K562 (cell line): ENCODE results near the gene SYT15. TPM values are rescaled to one million over a fixed set of nuclear protein-coding genes. Genes with fewer than 3 reads are reported as not detected.

Source experiments
- ATAC-seq: fragments of 200-7000 bp; cut with Tn5 transposase; 3 replicates; pipeline ENCODE4 v1.9.1; 2020; ENCODE audit warnings: moderate library complexity
- BruUV-seq: library from RNA; stranded (reverse); fragments of 400-500 nt; replicated peaks from 2 replicates; lab custom pipeline; 2021; lab: Mats Ljungman, UMichigan
- CTCF ChIA-PET: fragments of 300-600 bp; formaldehyde crosslinking; extraction: SDS; loops from one replicate; lab custom pipeline; 2021; ENCODE audit warnings: low intra/inter-chr PET ratio; lab: Yijun Ruan, JAX
- POLR2A ChIA-PET: fragments of 300-600, 350-650 bp; sonication (Branson Sonifier 250); formaldehyde crosslinking; extraction: SDS; loops from one replicate; lab custom pipeline; 2021; ENCODE audit warnings: antibody characterized with exemption, inconsistent platforms; lab: Yijun Ruan, JAX
- DNase-seq, 4 experiments: peaks; one replicate each; pipeline versions ENCODE4 v3.0.0 to v3.0.0-alpha.2; 2011 to 2018; ENCODE audit warnings: low spot score in 3 of 4, mixed read lengths in 3 of 4; ENCODE audit errors: extremely low read depth in 1 of 4
- FAIRE-seq: peaks from 2 replicates; lab custom pipeline; 2011; peaks lifted over from hg19 to GRCh38; lab: Jason Lieb, UNC
- H2AFZ ChIP-seq: 2 replicates; pipeline ENCODE4 v1.6.0; 2011; ENCODE audit warnings: low read depth, low read length, control low read depth, inconsistent platforms
- H3K27ac ChIP-seq: fragments of 200-600 bp; 3 replicates; pipeline ENCODE4 v1.8.0; 2011; ENCODE audit warnings: low read depth, mild to moderate bottlenecking, control low read depth, inconsistent platforms, low read length, moderate library complexity, mixed read lengths; ENCODE audit errors: extremely low read depth
- H3K27me3 ChIP-seq, 2 experiments: fragments of 300-600 bp in 1 of 2; 2 replicates in 1 of 2; 3 replicates in 1 of 2; pipeline versions ENCODE4 v1.6.0 to v1.8.0; 2011; ENCODE audit warnings: inconsistent platforms in 2 of 2, low read length in 2 of 2, mild to moderate bottlenecking in 1 of 2, mixed read lengths in 1 of 2, moderate library complexity in 1 of 2; ENCODE audit not compliant: control insufficient read depth in 2 of 2, insufficient read depth in 2 of 2
- H3K36me3 ChIP-seq: fragments of 300-600 bp; 3 replicates; pipeline ENCODE4 v1.8.0; 2011; ENCODE audit warnings: mild to moderate bottlenecking, low read length, inconsistent platforms; ENCODE audit not compliant: control insufficient read depth, insufficient read depth
- H3K4me1 ChIP-seq, 2 experiments: fragments of 200-600 bp in 1 of 2; replicated peaks in 1 of 2; 2 replicates in 1 of 2; 3 replicates in 1 of 2; pipeline versions ENCODE4 v1.5.1 to v1.8.0; 2011; ENCODE audit warnings: inconsistent platforms in 2 of 2, low read length in 2 of 2, mild to moderate bottlenecking in 1 of 2, mixed read lengths in 1 of 2, moderate library complexity in 1 of 2; ENCODE audit not compliant: control insufficient read depth in 2 of 2, insufficient read depth in 2 of 2
- H3K4me2 ChIP-seq: 2 replicates; pipeline ENCODE4 v1.6.1; 2011; ENCODE audit warnings: low read length, control low read depth, inconsistent platforms, mixed read lengths; ENCODE audit not compliant: insufficient read depth
- H3K4me3 ChIP-seq: fragments of 200-600 bp; sonication (generic), shearing (Covaris generic); 2 replicates; pipeline ENCODE4 v1.5.1; 2016; ENCODE audit warnings: control low read depth, inconsistent platforms
- H3K79me2 ChIP-seq: fragments of 200-600 bp; 3 replicates; pipeline ENCODE4 v1.8.0; 2011; ENCODE audit warnings: low read length, inconsistent platforms; ENCODE audit not compliant: control insufficient read depth, insufficient read depth
- H3K9ac ChIP-seq, 2 experiments: 2 replicates each; pipeline versions ENCODE4 v1.6.0 to v1.6.1; 2011; ENCODE audit warnings: low read depth in 2 of 2, low read length in 2 of 2, control low read depth in 1 of 2, inconsistent platforms in 1 of 2, mild to moderate bottlenecking in 1 of 2, mixed read lengths in 1 of 2; ENCODE audit not compliant: insufficient read depth in 1 of 2
- H3K9me1 ChIP-seq: one replicate; pipeline ENCODE4 v1.6.0; 2011; ENCODE audit warnings: inconsistent platforms, mild to moderate bottlenecking, low read length, moderate library complexity; ENCODE audit not compliant: control insufficient read depth, insufficient read depth
- H3K9me3 ChIP-seq: replicated peaks from 2 replicates; pipeline ENCODE4 v1.5.1; 2011; ENCODE audit warnings: low read depth, low read length, inconsistent platforms; ENCODE audit not compliant: control insufficient read depth, insufficient read depth
- H4K20me1 ChIP-seq: replicated peaks from 2 replicates; pipeline ENCODE4 v1.6.1; 2011; ENCODE audit warnings: low read length, inconsistent platforms, mixed read lengths; ENCODE audit not compliant: control insufficient read depth, insufficient read depth
- ARID1B ChIP-seq: fragments of 450-650 bp; IDR thresholded peaks from 2 replicates; pipeline ENCODE4 v1.6.1; 2016; ENCODE audit warnings: antibody characterized with exemption, mild to moderate bottlenecking, inconsistent platforms
- BMI1 ChIP-seq: fragments of 150-350 bp; IDR thresholded peaks from 2 replicates; pipeline ENCODE4 v1.6.1; 2014; ENCODE audit warnings: low read length
- BRF2 ChIP-seq: IDR thresholded peaks from 3 replicates; pipeline ENCODE4 v1.6.1; 2011; ENCODE audit warnings: borderline replicate concordance, mild to moderate bottlenecking; ENCODE audit not compliant: insufficient read length, insufficient read depth
- EP300 ChIP-seq: IDR thresholded peaks from 2 replicates; pipeline ENCODE4 v1.6.1; 2012; ENCODE audit warnings: low read length, improper control_type of control experiment
- HLTF ChIP-seq: fragments of 450-650 bp; IDR thresholded peaks from 2 replicates; pipeline ENCODE4 v1.6.1; 2016
- ID3 ChIP-seq, 2 experiments: fragments of 250-450 bp in 1 of 2; fragments of 450-650 bp in 1 of 2; sonication (Bioruptor Pico) in 1 of 2; IDR thresholded peaks; 2 replicates each; pipeline versions ENCODE4 v1.6.1 to v1.8.0; 2016 to 2021; ENCODE audit warnings: mild to moderate bottlenecking in 2 of 2, moderate library complexity in 2 of 2, missing compliant biosample characterization in 1 of 2, missing genetic modification characterization in 1 of 2
- IFI16 ChIP-seq: fragments of 250-450 bp; sonication (Bioruptor Pico); IDR thresholded peaks from 2 replicates; pipeline ENCODE4 v2.1.2; 2022; ENCODE audit warnings: mild to moderate bottlenecking, inconsistent platforms
- PBX2 ChIP-seq, 2 experiments: IDR thresholded peaks in 1 of 2; conservative IDR thresholded peaks in 1 of 2; 2 replicates each; pipeline ENCODE4 v1.6.1; 2016; ENCODE audit warnings: low read depth in 2 of 2, mild to moderate bottlenecking in 1 of 2, missing compliant biosample characterization in 1 of 2, missing genetic modification characterization in 1 of 2, moderate library complexity in 1 of 2
- RB1 ChIP-seq: fragments of 450-650 bp; IDR thresholded peaks from 2 replicates; pipeline ENCODE4 v1.6.1; 2017; ENCODE audit warnings: low read depth, mild to moderate bottlenecking
- SAFB2 ChIP-seq: fragments of 200-400 bp; formaldehyde crosslinking; IDR thresholded peaks from 2 replicates; pipeline ENCODE4 v1.6.1; 2018; ENCODE audit warnings: borderline replicate concordance, low read length, low read depth, moderate library complexity; ENCODE audit not compliant: severe bottlenecking
- SOX6 ChIP-seq: fragments of 450-650 bp; IDR thresholded peaks from 2 replicates; pipeline ENCODE4 v1.6.1; 2014; ENCODE audit warnings: mild to moderate bottlenecking
- TAF1 ChIP-seq: IDR thresholded peaks from 2 replicates; pipeline ENCODE4 v1.6.1; 2011; ENCODE audit warnings: mild to moderate bottlenecking, low read length, moderate library complexity; ENCODE audit not compliant: insufficient read depth, control insufficient read depth, severe bottlenecking; ENCODE audit errors: extremely low read depth
- ZBTB26 ChIP-seq: fragments of 450-650 bp; formaldehyde crosslinking; IDR thresholded peaks from 2 replicates; pipeline ENCODE4 v1.4.0; 2022; ENCODE audit warnings: missing genetic modification characterization
- ZNF140 ChIP-seq: fragments of 250-450 bp; sonication (Bioruptor Pico); IDR thresholded peaks from 2 replicates; pipeline ENCODE4 v1.8.0; 2021; ENCODE audit warnings: moderate library complexity, mild to moderate bottlenecking, inconsistent platforms
- ZNF282 ChIP-seq: sonication (generic); formaldehyde crosslinking; IDR thresholded peaks from 2 replicates; pipeline ENCODE4 v1.8.1; 2023; ENCODE audit warnings: missing genetic modification reagents
- ZNF589 ChIP-seq: fragments of 200-800 bp; sonication (Bioruptor generic); IDR thresholded peaks from 2 replicates; pipeline ENCODE4 v1.6.1; 2016; ENCODE audit warnings: low read depth, missing genetic modification characterization, missing compliant biosample characterization
- WGBS: fragments of 100-300 bp; shearing (Covaris generic); methylation state at CpG from one replicate; pipeline ENCODE4 v1.1.6; 2016; ENCODE audit warnings: low coverage, mixed read lengths; ENCODE audit not compliant: insufficient coverage; ENCODE audit errors: missing lambda C conversion rate; 5-methylcytosine and 5-hydroxymethylcytosine counted together
- in situ Hi-C: fragments of 300-500 bp; cut with MboI; formaldehyde crosslinking; loops from 4 replicates; pipeline ENCODE4 v1.15.0; 2018; ENCODE audit warnings: inconsistent platforms, mixed read lengths
- intact Hi-C: fragments of 100-400 bp; cut with micrococcal nuclease; formaldehyde crosslinking; loops from 2 replicates; pipeline ENCODE4 v1.14.2; 2022
- polyA plus RNA-seq, 8 experiments: library from polyadenylated mRNA; depleted of rRNA in 4 of 8; stranded (reverse) in 5 of 8; unstranded in 3 of 8; fragments of >200 nt; fragmentation: Nextera tagmentation in 2 of 8; fragmentation: Illumina TruSeq in 1 of 8; extraction: Ambion mirVana in 2 of 8; extraction: Trizol in 1 of 8; gene quantifications; 2 replicates each; pipeline versions ENCODE4 v1.2.1 to v1.2.3, GENCODE V29; 2011 to 2014; ENCODE audit warnings: inconsistent platforms in 1 of 8, missing spikeins in 1 of 8
- total RNA-seq, 7 experiments: library from RNA; depleted of rRNA in 6 of 7; stranded (reverse); fragments of >200 nt in 6 of 7; fragmentation: Illumina TruSeq in 2 of 7; extraction: Trizol in 2 of 7; gene quantifications; 2 replicates each; pipeline versions ENCODE4 v1.2.1 to v1.2.3, GENCODE V29; 2011 to 2021; ENCODE audit warnings: low replicate concordance in 1 of 7

Gene SYT15
- total and polyA plus RNA-seq, 9 of the 15 experiments (the other 6 are each of a cell fraction or from before 2014, with no cell fraction given): 0.05 to 0.82 (median 0.21) TPM; not detected in 1

- CTCF ChIA-PET: no interaction called here
- FAIRE-seq (no peak), ATAC-seq (no peak), DNase-seq (no peak)
- Histone ChIP-seq H3K9ac (no peak overlapping the region), H3K27me3 (peaks cover 42 to 93% of the 10 kb centered on the region in 2 experiments; a peak in 4 of 5 replicates), H3K36me3 (no peaks in the 10 kb centered on the region), H3K79me2 (no peaks in the 10 kb centered on the region), H3K4me1 (peaks cover 7 to 31% of the 10 kb centered on the region in 2 experiments; a peak in 4 of 5 replicates), H3K4me2 (no peak overlapping the region), H3K9me1 (no peaks in the 10 kb centered on the region), H4K20me1 (peaks cover 61% of the 10 kb centered on the region), H2AFZ (no peak overlapping the region), H3K4me3 (no peak overlapping the region), H3K27ac (no peak overlapping the region), H3K9me3 (no peaks in the 10 kb centered on the region)
- no TSS peak for BruUV-seq
- POLR2A ChIA-PET: interaction anchor here (0.6 to 1.1 kb wide), 2 partner anchors 24 to 31 kb away, joined by 3 read pairs; no protein-coding TSS in a partner anchor
- in situ Hi-C loops (no loop called here), intact Hi-C loops (no loop called here)
- 2% methylated on average over 7 of the region's 7 CpGs for WGBS
- TF ChIP-seq BRF2: no peak
- no peak for TF ChIP-seq IFI16
- TF ChIP-seq HLTF: no peak
- no peak for TF ChIP-seq ID3 (CRISPR knock-in tag; IDR thresholded peaks at IDR 0.05)
- no peak for TF ChIP-seq ID3 (tag; IDR thresholded peaks at IDR 0.05)
- no peak for TF ChIP-seq SAFB2
- TF ChIP-seq ARID1B: no peak
- no peak for TF ChIP-seq ZNF282
- no peak for TF ChIP-seq EP300
- no peak for TF ChIP-seq ZNF140 (CRISPR knock-in tag)
- TF ChIP-seq TAF1: no peak
- no peak for TF ChIP-seq ZNF589
- no peak for TF ChIP-seq SOX6
- TF ChIP-seq BMI1: no peak
- no peak for TF ChIP-seq RB1
- TF ChIP-seq ZBTB26 (CRISPR knock-in tag): no peak
- no peak for TF ChIP-seq PBX2 (CRISPR knock-in tag; IDR thresholded peaks at IDR 0.05; ENCODE audit: low read depth)
- no peak for TF ChIP-seq PBX2 (tag; conservative IDR thresholded peaks at IDR 0.05; ENCODE audit: low read depth)
Measured at GRCh38 chr10:46554166-46554781, 24.7 kb upstream of the SYT15 start.
